Heart right ventricle (tissue), 16 donors: ENCODE data around the gene ZNF189. TPM values are rescaled to one million over a fixed set of nuclear protein-coding genes. Genes with fewer than 3 reads are reported as not detected.

ENCODE experiments used
- ATAC-seq, 8 donors: fragments of 200-7000 bp; cut with Tn5 transposase; one replicate each; pipeline ENCODE4 v1.9.1; 2020; ENCODE audit warnings: mild to moderate bottlenecking in 8 of 8, moderate library complexity in 8 of 8, moderate number of reproducible peaks in 1 of 8
- DNase-seq, 2 donors: peaks; one replicate each; pipeline ENCODE4 v3.0.0-alpha.2; 2020
- H3K27ac ChIP-seq, 10 donors: fragments of 200-600 bp; sonication (generic) in 2 of 10; one replicate each; pipeline versions ENCODE4 v1.5.0 to v1.8.0; 2020 to 2022; ENCODE audit warnings: mild to moderate bottlenecking in 3 of 10
- H3K27me3 ChIP-seq, 7 donors: fragments of 200-600 bp; one replicate each; pipeline ENCODE4 v1.8.0; 2021 to 2022; ENCODE audit warnings: mild to moderate bottlenecking in 2 of 7
- H3K36me3 ChIP-seq, 9 donors: fragments of 200-600 bp; sonication (generic) in 1 of 9; one replicate each; pipeline versions ENCODE4 v1.5.0 to v1.8.0; 2020 to 2022; ENCODE audit warnings: mild to moderate bottlenecking in 2 of 9
- H3K4me1 ChIP-seq, 9 donors: fragments of 200-600 bp; sonication (generic) in 1 of 9; one replicate each; pipeline versions ENCODE4 v1.5.0 to v1.8.0; 2020 to 2022; ENCODE audit warnings: mild to moderate bottlenecking in 4 of 9
- H3K4me3 ChIP-seq, 10 donors: fragments of 200-600 bp; sonication (generic) in 2 of 10; one replicate each; pipeline versions ENCODE4 v1.5.0 to v1.8.0; 2020 to 2022; ENCODE audit warnings: mild to moderate bottlenecking in 7 of 10, moderate library complexity in 2 of 10
- H3K9me3 ChIP-seq, 11 donors: fragments of 200-600 bp in 10 of 11; sonication (generic) in 2 of 11; one replicate each; pipeline versions ENCODE4 v1.5.0 to v1.8.0; 2013 to 2022; ENCODE audit warnings: mild to moderate bottlenecking in 2 of 11, control low read depth in 1 of 11, moderate library complexity in 1 of 11
- CTCF ChIP-seq, 9 donors: fragments of 200-600 bp; sonication (generic) in 2 of 9; IDR thresholded peaks; one replicate each; pipeline versions ENCODE4 v1.5.0 to v1.8.0; 2021 to 2022; ENCODE audit warnings: antibody characterized with exemption in 9 of 9, mild to moderate bottlenecking in 5 of 9, moderate library complexity in 1 of 9
- WGBS, 2 donors: extraction: QIAGEN DNeasy Blood & Tissue Kit; methylation state at CpG; one replicate each; pipeline ENCODE4 v1.1.7; 2013; ENCODE audit warnings: inconsistent platforms in 1 of 2; 5-methylcytosine and 5-hydroxymethylcytosine counted together
- intact Hi-C, 10 donors: fragments of 100-400 bp; cut with DNase I; formaldehyde crosslinking; loops; one replicate each; pipeline versions ENCODE4 v1.11.1 to v1.14.2; 2022
- polyA plus RNA-seq, 2 donors: library from polyadenylated mRNA; stranded (reverse); fragments of 200-250 nt; gene quantifications; one replicate each; pipeline ENCODE4 v1.2.3, GENCODE V29; 2013
- total RNA-seq, 10 donors: library from RNA; stranded (reverse); fragmentation: NEBNext Ultra II Directional in 3 of 10; extraction: Animal tissue kit (Norgen Biotek cat#: 25700) in 3 of 10; gene quantifications; one replicate each; pipeline versions ENCODE4 v1.2.1 to v1.2.4, GENCODE V29; 2021 to 2023
- donor health status: Arrhythmogenic right ventricular cardiomyopathy.
- donor health status: ischemic (EF 13 %, LVEDD 7.1; RV severe dilation, severe dysfunction).
- donor health status: healthy with polysubstance abuse.
- donor health status: DM: no; HTN: yes; CAD: no.
- donor health status: DM: no; HTN: no; CAD: no.
- donor health status: ischemic (EF 25% LVEDD 6.9; RV normal size, moderate dysfunction).
- donor health status: ischemic (EF 25% LVEDD 5.7; RV mildly dilated, moderate dysfunction).
- donor health status: healthy.
- donor health status: DM: yes; HTN: yes; CAD: no.
- donor health status: Ischemic cardiomyopathy.
- donor health status: ischemic (EF 35%, LVEDD 5.7; RV mildly dilated, moderate dysfunction).
- donor health status: nonischemic (EF 11% LVEDD 7.7; RV severe dilation, severe dysfunction).
- donor health status: DM: yes; HTN: yes; CAD: no.
- donor health status: PGD.
- donor health status: ischemic (EF 29% LVEDD 5.4; RV normal size, mild dysfunction).
- donor health status: nonischemic (EF 23%, LVEDD 6.1; RV moderate dilation, normal function).

ZNF189 gene
- total and polyA plus RNA-seq, 12 donors: 10.9 to 28.0 (median 19.3) TPM

DNA sequence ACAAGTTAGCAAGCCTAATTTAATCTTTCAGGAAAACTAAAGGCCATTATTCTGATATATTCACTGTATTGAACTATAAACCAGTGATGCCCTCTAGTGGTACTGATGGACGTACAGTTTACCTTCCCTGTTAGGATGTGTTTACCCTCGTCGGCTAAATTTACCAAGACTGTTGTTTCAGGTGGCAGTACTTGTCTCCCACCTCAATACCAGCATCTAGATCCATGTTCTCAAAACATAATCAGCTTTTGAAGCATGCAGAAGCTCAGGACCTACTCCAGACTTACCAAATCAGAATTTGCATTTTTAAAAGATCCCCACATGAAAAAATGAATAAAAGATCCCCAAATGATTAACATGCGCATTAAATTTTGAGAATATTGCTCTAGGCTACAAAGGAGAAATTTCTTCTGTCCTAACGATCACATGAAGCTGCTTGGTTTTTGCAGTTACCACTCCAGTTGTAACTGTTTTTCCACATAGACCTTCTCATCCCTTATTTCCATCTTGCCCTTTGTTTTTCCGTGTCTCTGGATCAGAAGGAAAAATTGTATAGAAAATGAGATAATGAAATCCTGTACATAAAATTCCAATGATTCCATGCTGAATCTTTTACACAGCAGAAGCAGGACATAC, 10.7 kb upstream of the ZNF189 start:
- Histone ChIP-seq H3K4me3 (no peak overlapping the region), H3K27ac (no peak overlapping the region), H3K27me3 (no peaks in the 10 kb centered on the region), H3K4me1 (no peaks in the 10 kb centered on the region), H3K36me3 (peaks cover 0 to 36% (median 13%) of the 10 kb centered on the region in 9 donors), H3K9me3 (peaks cover 0 to 28% (median 12%) of the 10 kb centered on the region in 11 donors)
- intact Hi-C loops: no loop called here
- DNase-seq (no peak), ATAC-seq (no peak)
- peak; percentile 17 to 64 (median 52) for TF ChIP-seq CTCF (IDR thresholded peaks at IDR 0.05)
- WGBS, 2 donors: 54 to 55% methylated on average over 6 of the region's 6 CpGs

- 88 to 93% methylated on average over 2 of the region's 2 CpGs for WGBS, 2 donors
- H3K36me3 ChIP-seq: peaks cover 0 to 36% (median 13%) of the 10 kb centered on the region in 9 donors
- intact Hi-C loops: no loop called here
- H3K27me3 ChIP-seq: no peaks in the 10 kb centered on the region
- ATAC-seq (no peak), DNase-seq (no peak)
- H3K27ac ChIP-seq: no peak overlapping the region
- H3K4me3 ChIP-seq: no peak overlapping the region
- peak in 1 of 9 donors; percentile 8 for TF ChIP-seq CTCF (IDR thresholded peaks at IDR 0.05)
- H3K9me3 ChIP-seq: peaks cover 0 to 34% (median 18%) of the 10 kb centered on the region in 11 donors
- no peaks in the 10 kb centered on the region for H3K4me1 ChIP-seq
Measured at GRCh38 chr9:101388507-101388993, 10.1 kb upstream of the ZNF189 start.

DNA sequence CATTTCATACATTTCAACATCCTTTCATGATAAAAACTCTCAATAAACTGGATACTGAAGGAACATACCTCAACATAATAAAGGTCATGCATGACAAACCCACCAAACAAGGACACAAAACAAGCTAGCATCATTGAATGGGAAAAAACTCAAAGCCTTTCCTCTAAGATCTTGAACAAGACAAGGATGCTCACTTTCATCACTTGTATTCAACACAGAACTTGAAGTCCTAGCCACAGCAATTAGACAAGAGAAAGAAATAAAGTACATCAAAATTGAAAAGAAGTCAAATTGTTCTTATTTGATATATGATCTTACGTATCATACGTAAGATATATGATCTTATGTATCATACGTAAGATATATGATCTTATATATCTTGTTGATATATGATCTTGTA, 5.5 kb upstream of the ZNF189 start:
- H3K4me1 ChIP-seq: peaks cover 0 to 38% (median 19%) of the 10 kb centered on the region in 9 donors
- H3K9me3 ChIP-seq: peaks cover 0 to 25% (median 9%) of the 10 kb centered on the region in 11 donors
- no peak for DNase-seq
- H3K4me3 ChIP-seq: no peak overlapping the region
- intact Hi-C loops: loop anchor here in 2 of 10 donors (10.0 kb wide), 1 partner anchor 142 kb away; the partner anchor contains the start of gene RNF20 (in 2 of the 2)
- no peak for ATAC-seq
- no peak for TF ChIP-seq CTCF (IDR thresholded peaks at IDR 0.05)
- H3K36me3 ChIP-seq: peaks cover 0 to 53% (median 13%) of the 10 kb centered on the region in 9 donors
- no peaks in the 10 kb centered on the region for H3K27me3 ChIP-seq
- WGBS, 2 donors: 98 to 100% methylated on average over 3 of the region's 3 CpGs
- H3K27ac ChIP-seq: no peak overlapping the region

DNA sequence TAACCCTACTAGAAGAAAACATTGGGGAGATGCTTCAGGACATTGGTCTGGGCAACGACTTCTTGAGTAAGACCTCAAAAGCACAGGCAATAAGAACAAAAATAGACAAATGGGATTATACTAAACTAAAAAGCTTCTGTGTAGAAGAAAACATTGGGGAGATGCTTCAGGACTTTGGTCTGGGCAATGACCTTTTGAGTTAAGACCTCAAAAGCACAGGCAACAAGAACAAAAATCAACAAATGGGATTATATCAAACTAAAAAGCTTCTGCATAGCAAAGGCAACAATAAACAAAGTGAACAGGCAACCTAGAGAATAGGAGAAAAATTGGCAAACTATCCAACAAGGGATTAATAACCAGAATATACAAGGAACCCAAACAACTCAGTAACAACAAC, 4.0 kb upstream of the ZNF189 start:
- 100% methylated on average over 1 of the region's 1 CpG for WGBS, 2 donors
- intact Hi-C loops: loop anchor here in 7 of 10 donors (5.0 to 10.0 kb wide), 4 partner anchors 48 to 967 kb away; partner anchors contain the start of genes RNF20 (in 5 of the 7) and MSANTD3 (in 1 of the 7)
- no peak for ATAC-seq
- no peak overlapping the region for H3K4me3 ChIP-seq
- TF ChIP-seq CTCF (IDR thresholded peaks at IDR 0.05): no peak
- peaks cover 0 to 25% (median 9%) of the 10 kb centered on the region in 11 donors for H3K9me3 ChIP-seq
- no peak overlapping the region for H3K27ac ChIP-seq
- no peaks in the 10 kb centered on the region for H3K27me3 ChIP-seq
- H3K36me3 ChIP-seq: peaks cover 0 to 37% (median 9%) of the 10 kb centered on the region in 9 donors
- DNase-seq: no peak
- peaks cover 0 to 42% (median 24%) of the 10 kb centered on the region in 9 donors for H3K4me1 ChIP-seq
